DMS53 treated with DMSO at 0.1 percent for 48 hours (cell line): Measurements from ENCODE around the gene METTL8.
"Not testable (repeated sequence)": the region's sequence is repeated elsewhere in the genome, so short reads cannot be mapped to it uniquely, and the experiment has no call there.

Source experiments
- DNase-seq: peaks from one replicate; lab custom pipeline; 2025; ENCODE audit not compliant: unreplicated experiment; lab: John Stamatoyannopoulos, UW

Gene METTL8

GRCh38 chr2:171315781-171316180, 118.0 kb downstream of the METTL8 start:
- DNase-seq = no peak

GRCh38 chr2:171312182-171312581, 121.6 kb downstream of the METTL8 start:
- DNase-seq = not testable (repeated sequence)

DNA sequence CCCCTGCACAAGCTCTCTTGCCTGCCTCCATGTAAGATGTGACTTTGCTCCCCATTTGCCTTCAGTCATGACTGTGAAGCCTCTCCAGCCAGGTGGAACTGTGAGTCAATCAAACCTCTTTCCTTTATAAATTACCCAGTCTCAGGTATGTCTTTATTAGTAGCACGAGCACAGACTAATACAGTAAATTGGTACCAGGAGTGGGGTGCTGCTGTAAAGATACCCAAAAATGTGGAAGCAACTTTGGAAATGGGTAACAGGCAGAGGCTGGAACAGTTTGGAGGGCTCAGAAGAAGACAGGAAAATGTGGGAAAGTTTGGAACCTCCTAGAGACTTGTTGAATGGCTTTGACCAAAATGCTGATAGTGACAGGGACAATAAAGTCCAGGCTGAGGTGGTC, 122.2 kb downstream of the METTL8 start:
- DNase-seq = not testable (repeated sequence)

DNA sequence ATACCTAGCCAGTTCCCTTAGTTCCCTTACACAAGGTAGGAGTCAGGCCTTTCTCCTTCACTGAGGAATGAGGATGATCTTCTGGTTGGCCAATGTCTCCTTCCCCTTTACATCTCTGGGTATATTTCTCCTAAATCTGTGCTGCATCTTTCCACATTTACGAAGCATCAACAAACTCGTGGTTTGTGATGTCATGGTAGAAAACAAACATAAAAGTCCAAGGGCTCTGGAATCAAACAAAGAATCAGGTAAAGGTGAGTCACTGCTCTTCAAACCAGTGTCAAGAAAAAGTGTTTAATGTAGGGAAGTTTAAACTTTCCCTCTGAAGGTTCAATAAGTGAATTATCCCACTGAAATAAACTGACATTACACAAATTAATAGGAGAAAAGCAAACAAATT, 122.9 kb downstream of the METTL8 start:
- peak; percentile 35 for DNase-seq

GRCh38 chr2:171309455-171310286, 124.1 kb downstream of the METTL8 start:
- DNase-seq = no peak

DNA sequence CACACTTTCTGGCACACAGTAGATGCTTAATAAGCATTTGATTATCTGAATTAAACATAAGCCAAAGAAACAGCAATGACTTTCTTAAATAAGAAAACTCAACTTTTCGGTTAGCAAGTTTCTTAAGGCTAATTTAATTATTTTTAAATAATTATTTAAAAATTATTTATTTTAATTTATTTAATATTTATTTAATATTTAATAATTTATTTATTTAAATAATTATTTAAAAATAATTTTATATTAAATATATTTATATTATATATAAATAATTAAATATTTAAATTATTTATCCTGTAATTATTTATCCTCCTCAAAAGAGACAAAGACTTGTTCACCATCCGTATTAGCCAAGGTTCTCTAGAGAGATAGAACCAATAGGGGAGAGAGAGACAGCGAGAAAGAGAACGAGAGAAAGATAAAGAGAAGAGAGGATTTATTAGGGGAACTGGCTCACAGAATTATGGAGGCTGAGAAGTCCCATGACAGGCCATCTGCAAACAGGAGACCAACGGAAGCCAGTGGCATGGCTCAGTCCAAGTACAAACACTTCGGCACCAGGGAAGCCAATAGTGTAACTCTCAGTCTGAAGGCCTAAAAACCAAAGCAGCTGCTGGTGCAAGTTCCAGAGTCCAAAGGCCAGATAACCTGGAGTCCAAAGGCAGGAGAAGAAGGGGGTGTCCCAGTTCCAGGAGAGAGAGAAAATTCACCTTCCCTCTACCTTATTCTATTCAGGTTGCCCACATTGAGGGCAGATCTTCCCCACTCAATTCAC, 125.3 kb downstream of the METTL8 start:
- no peak for DNase-seq

GRCh38 chr2:171307560-171307959, 126.2 kb downstream of the METTL8 start:
- no peak for DNase-seq

DNA sequence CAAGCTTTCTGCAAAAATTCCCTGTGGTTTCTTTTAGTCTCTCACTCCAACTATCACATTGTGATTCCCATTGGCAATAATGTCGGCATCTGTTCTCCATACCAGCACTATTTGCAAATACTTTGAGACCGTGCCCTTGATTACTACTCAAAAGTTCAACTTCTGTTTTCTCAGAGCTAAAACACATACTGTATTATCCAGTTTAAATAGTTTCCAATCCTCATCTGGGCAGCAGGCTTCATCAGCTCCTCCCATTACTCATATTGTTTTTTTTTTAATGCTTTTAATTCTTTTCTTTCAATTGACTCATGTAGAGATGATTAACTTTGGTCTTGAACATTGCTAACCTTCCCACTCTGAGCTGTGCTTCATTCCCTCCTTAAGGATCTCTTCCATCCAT, 135.8 kb downstream of the METTL8 start:
- no peak for DNase-seq

GRCh38 chr2:171294608-171295007, 139.2 kb downstream of the METTL8 start:
- no peak for DNase-seq

- no peak for DNase-seq
Measured at GRCh38 chr2:171293661-171294060, 140.1 kb downstream of the METTL8 start.

DNA sequence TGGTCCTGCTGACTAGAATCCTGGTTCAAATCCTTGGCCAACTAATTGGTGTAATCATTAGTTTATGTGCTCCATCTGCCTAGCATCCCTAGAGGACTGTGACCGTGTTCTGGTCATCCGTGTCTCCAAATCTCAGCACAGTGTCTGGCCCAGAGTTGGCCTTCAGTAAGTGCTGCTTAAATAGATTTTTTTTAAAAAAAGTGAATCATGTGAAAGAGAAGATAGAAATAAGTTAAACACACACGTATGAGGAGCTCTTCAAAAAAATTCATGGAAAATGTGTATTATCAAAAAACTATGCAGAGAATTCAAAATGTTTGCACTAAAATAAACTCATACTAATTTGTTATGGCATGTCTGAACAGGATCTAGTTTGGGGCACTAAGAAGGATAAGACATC, 143.8 kb downstream of the METTL8 start:
- no peak for DNase-seq

DNA sequence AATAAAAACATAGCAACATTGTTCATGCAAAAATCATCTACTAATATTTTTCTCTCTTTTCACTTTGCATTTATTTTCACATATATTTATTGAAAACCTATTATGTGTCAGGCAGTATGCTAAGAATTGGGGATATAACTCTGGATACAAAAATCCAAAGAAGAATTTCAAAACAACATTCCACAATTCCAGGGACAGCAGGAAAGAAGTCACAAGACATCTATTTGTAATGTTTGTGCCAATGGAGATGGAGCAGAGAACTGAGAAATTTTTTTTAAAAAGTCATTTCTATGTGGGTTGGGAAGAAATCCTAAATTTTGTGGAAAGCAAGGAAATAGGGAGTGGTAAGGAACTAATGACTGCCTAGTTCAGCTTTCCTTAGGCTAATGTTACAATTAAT, 144.5 kb downstream of the METTL8 start:
- DNase-seq = no peak

DNA sequence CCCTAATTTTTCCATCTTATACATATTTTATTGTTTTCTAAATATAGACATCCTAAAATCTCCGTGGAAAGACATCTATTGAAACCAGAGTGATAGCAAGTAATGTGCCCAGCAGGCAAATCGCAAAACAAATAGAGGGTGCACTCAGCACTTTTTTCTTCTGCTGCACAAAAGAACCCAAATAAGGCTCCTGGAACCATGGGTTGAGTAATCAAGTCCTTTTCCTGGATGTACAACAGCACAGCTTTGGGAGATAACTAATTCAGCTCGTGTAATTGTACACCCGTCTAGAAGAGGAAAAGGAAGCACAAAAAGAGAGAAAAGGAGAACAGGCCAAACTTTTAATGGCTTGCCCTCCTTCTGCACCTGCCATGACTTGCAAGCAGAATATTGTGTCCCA, 146.2 kb downstream of the METTL8 start:
- DNase-seq = no peak

DNA sequence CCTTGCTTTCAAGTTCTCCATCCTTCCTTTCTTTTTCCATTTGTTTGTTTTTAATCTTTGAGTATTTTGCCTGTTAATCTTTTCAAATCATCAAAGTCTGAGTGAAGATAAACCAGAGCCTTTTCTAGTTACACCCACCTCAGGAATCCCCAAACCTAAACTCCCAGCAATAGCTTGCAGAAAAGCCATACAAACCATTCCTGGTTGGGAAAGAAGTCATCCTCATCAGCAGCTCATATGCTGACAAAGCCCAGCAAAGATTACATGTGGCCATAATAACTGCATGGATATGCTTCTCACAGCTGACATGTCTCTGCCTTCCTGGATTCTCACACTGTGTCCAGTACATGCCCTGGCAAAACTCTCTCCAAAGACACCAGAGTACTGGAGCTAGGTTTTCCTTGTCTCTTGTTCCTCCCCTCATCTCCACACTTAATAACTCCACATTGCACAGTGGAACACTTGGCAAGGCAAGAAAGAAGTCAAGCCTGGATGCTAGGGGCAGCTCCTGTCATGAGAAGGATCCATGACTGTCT, 146.7 kb downstream of the METTL8 start:
- DNase-seq = no peak

GRCh38 chr2:171281110-171281509, 152.7 kb downstream of the METTL8 start:
- DNase-seq = no peak

DNA sequence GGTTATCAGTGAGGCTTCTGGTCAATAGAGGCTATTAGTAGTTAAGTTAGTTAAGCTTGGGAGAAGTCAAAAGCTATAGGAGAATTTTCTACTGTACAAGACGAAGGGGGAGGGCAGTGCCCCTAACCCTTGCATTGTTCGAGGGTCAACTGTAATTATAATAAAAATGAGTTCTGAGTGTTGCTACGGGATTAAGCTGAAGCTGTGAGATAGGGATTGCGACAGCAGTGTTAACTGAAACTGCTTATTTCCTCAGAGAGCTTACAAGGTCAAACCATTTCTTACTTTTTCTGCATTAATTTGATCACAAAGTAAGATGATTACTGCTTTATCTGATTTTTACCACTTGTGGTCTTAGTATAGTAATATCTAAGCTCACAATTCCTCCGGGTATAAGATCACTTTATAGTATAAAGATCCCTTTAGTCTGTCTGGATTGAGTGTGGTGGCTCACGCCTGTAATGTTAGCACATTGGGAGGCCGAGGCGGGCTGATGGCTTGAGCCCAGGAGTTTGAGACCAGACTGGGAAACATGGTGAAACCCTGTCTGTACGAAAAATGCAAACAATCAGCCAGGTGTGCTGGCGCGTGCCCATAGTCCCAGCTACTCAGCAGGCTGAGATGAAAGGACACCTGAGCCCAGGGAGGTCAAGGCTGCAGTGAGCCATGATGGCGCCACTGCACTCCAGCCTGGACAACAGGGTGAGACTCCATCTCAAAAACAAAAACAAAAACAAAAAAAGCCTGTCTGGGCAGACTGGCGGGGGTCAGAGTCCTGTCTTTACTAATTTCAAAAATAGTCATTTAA, 153.6 kb downstream of the METTL8 start:
- no peak for DNase-seq

GRCh38 chr2:171274757-171275156, 159.0 kb downstream of the METTL8 start:
- DNase-seq = no peak

- peak; percentile 97 for DNase-seq
Measured at GRCh38 chr2:171271971-171272436, 161.8 kb downstream of the METTL8 start.

GRCh38 chr2:171271386-171271785, 162.4 kb downstream of the METTL8 start:
- no peak for DNase-seq

GRCh38 chr2:171267855-171268629, 165.7 kb downstream of the METTL8 start:
- DNase-seq = no peak
